Mesenteric fat pad (tissue), 1 donor: ENCODE results near the gene RNF135. TPM values are rescaled to one million over a fixed set of nuclear protein-coding genes. Genes with fewer than 3 reads are reported as not detected.
"Not testable (repeated sequence)": the region's sequence is repeated elsewhere in the genome, so short reads cannot be mapped to it uniquely, and the experiment has no call there.

Source experiments
- DNase-seq: peaks from one replicate; pipeline ENCODE4 v3.0.0-alpha.2; 2020; ENCODE audit warnings: low spot score
- total RNA-seq: library from RNA; stranded (reverse); fragmentation: NEBNext Ultra II Directional; extraction: Animal tissue kit (Norgen Biotek cat#: 25700); gene quantifications from one replicate; pipeline ENCODE4 v1.2.1, GENCODE V29; 2021
- donor health status: DM: yes; HTN: yes; CAD: no.

Gene RNF135
- total RNA-seq, 1 donor from 2014 or later, result 32.8 TPM

GRCh38 chr17:30997842-30998241 lies 27.0 kb downstream of the RNF135 start:
- DNase-seq, result no peak

GRCh38 chr17:31002047-31002446 lies 31.2 kb downstream of the RNF135 start:
- DNase-seq, result no peak

- DNase-seq, result no peak
These were observed 32.5 kb downstream of the RNF135 start for GRCh38 chr17:31003225-31003866.

- DNase-seq, result no peak
These were observed 33.3 kb downstream of the RNF135 start for GRCh38 chr17:31004160-31004559.

GRCh38 chr17:31007695-31008373 lies 37.0 kb downstream of the RNF135 start:
- no peak for DNase-seq

GRCh38 chr17:31008374-31009041 lies 37.7 kb downstream of the RNF135 start:
- peak; percentile 91 for DNase-seq

- not testable (repeated sequence) for DNase-seq
These were observed 38.3 kb downstream of the RNF135 start for GRCh38 chr17:31009042-31009702.

GRCh38 chr17:31010014-31010413 lies 39.2 kb downstream of the RNF135 start:
- DNase-seq, result not testable (repeated sequence)

- no peak for DNase-seq
These were observed 43.0 kb downstream of the RNF135 start for GRCh38 chr17:31013844-31014243.

- no peak for DNase-seq
These were observed 44.8 kb downstream of the RNF135 start for GRCh38 chr17:31015639-31016038.

GRCh38 chr17:31019004-31019403 lies 48.2 kb downstream of the RNF135 start:
- DNase-seq, result no peak

- not testable (repeated sequence) for DNase-seq
These were observed 52.3 kb downstream of the RNF135 start for GRCh38 chr17:31023171-31023570.

- no peak for DNase-seq
These were observed 61.0 kb downstream of the RNF135 start for GRCh38 chr17:31031841-31032240.

GRCh38 chr17:31035611-31036010 lies 64.8 kb downstream of the RNF135 start:
- DNase-seq, result not testable (repeated sequence)

GRCh38 chr17:31040837-31041236 lies 70.0 kb downstream of the RNF135 start:
- not testable (repeated sequence) for DNase-seq

GRCh38 chr17:31042378-31042777 lies 71.5 kb downstream of the RNF135 start:
- not testable (repeated sequence) for DNase-seq

- DNase-seq, result not testable (repeated sequence)
These were observed 76.1 kb downstream of the RNF135 start for GRCh38 chr17:31046856-31047425.

- DNase-seq, result no peak
These were observed 77.3 kb downstream of the RNF135 start for GRCh38 chr17:31048142-31048541.

GRCh38 chr17:31048780-31049179 lies 77.9 kb downstream of the RNF135 start:
- DNase-seq, result no peak
